ENCODE measurements around the gene TBC1D32. TPM values are rescaled to one million over a fixed set of nuclear protein-coding genes. Genes with fewer than 3 reads are reported as not detected.

TBC1D32 gene
- total RNA-seq, 1 experiment from 2014 or later: 12.0 TPM

- H4K20me1 ChIP-seq (ENCODE audit: insufficient read depth): no peaks in the 10 kb centered on the region
- TF ChIP-seq EZH2 (IDR thresholded peaks at IDR 0.05; ENCODE audit: low read depth) (no peak), CTCF (conservative IDR thresholded peaks at IDR 0.05) (no peak)
- H3K36me3 ChIP-seq (ENCODE audit: low read depth): no peaks in the 10 kb centered on the region
- no peaks in the 10 kb centered on the region for H3K4me1 ChIP-seq (replicated peaks; ENCODE audit: insufficient read depth)
- no peak overlapping the region for H3K4me3 ChIP-seq
- H3K9me2 ChIP-seq (ENCODE audit: insufficient read depth): no peaks in the 10 kb centered on the region
- intact Hi-C loops (cut with micrococcal nuclease; ENCODE audit: unreplicated experiment): no loop called here
- no peak for DNase-seq
- H3K27me3 ChIP-seq (ENCODE audit: insufficient read depth, low read depth): no peaks in the 10 kb centered on the region
- no peak overlapping the region for H3K27ac ChIP-seq
- no peak overlapping the region for H3K4me2 ChIP-seq
- no peak overlapping the region for H2AFZ ChIP-seq
- H3K9me3 ChIP-seq (ENCODE audit: insufficient read depth, low read depth): no peaks in the 10 kb centered on the region
- no peaks in the 10 kb centered on the region for H3K79me2 ChIP-seq (ENCODE audit: low read depth)
- BruUV-seq (replicated peaks): no TSS peak
- ChIA-PET POLR2A (ENCODE audit: unreplicated experiment) (no interaction called here), CTCF (no interaction called here)
- H3F3A ChIP-seq (ENCODE audit: insufficient read depth, low read depth): no peaks in the 10 kb centered on the region
Measured at GRCh38 chr6:121093928-121094327, 240.4 kb downstream of the TBC1D32 start.

GRCh38 chr6:121090492-121090891 lies 243.8 kb downstream of the TBC1D32 start:
- no peaks in the 10 kb centered on the region for H3K9me3 ChIP-seq (ENCODE audit: insufficient read depth, low read depth)
- CTCF ChIA-PET: no interaction called here

GRCh38 chr6:121086876-121087275 lies 247.4 kb downstream of the TBC1D32 start:
- no peaks in the 10 kb centered on the region for H3K4me1 ChIP-seq (replicated peaks; ENCODE audit: insufficient read depth)
- H3K36me3 ChIP-seq (ENCODE audit: low read depth): no peaks in the 10 kb centered on the region
- H3K9me2 ChIP-seq (ENCODE audit: insufficient read depth): no peaks in the 10 kb centered on the region
- CTCF ChIA-PET: no interaction called here
- no peak overlapping the region for H3K4me2 ChIP-seq
- no peak overlapping the region for H2AFZ ChIP-seq
- no peak for TF ChIP-seq EZH2 (IDR thresholded peaks at IDR 0.05; ENCODE audit: low read depth)
- no peak for TF ChIP-seq CTCF (conservative IDR thresholded peaks at IDR 0.05)
- H3K4me3 ChIP-seq: no peak overlapping the region
- no TSS peak for BruUV-seq (replicated peaks)
- H3K79me2 ChIP-seq (ENCODE audit: low read depth): no peaks in the 10 kb centered on the region
- no peaks in the 10 kb centered on the region for H3K9me3 ChIP-seq (ENCODE audit: insufficient read depth, low read depth)
- H3K27ac ChIP-seq: no peak overlapping the region
- POLR2A ChIA-PET (ENCODE audit: unreplicated experiment): no interaction called here
- no peaks in the 10 kb centered on the region for H3F3A ChIP-seq (ENCODE audit: insufficient read depth, low read depth)
- intact Hi-C loops (cut with micrococcal nuclease; ENCODE audit: unreplicated experiment): no loop called here
- no peak for DNase-seq
- no peaks in the 10 kb centered on the region for H3K27me3 ChIP-seq (ENCODE audit: insufficient read depth, low read depth)
- no peaks in the 10 kb centered on the region for H4K20me1 ChIP-seq (ENCODE audit: insufficient read depth)

More at GRCh38 chr6:121090492-121090891, 243.8 kb downstream of the TBC1D32 start:
- Histone ChIP-seq H3K36me3 (ENCODE audit: low read depth) (no peaks in the 10 kb centered on the region), H3K27ac (no peak overlapping the region), H3F3A (ENCODE audit: insufficient read depth, low read depth) (no peaks in the 10 kb centered on the region), H3K4me1 (replicated peaks; ENCODE audit: insufficient read depth) (no peaks in the 10 kb centered on the region), H3K27me3 (ENCODE audit: insufficient read depth, low read depth) (no peaks in the 10 kb centered on the region), H3K4me3 (no peak overlapping the region), H3K4me2 (no peak overlapping the region), H4K20me1 (ENCODE audit: insufficient read depth) (no peaks in the 10 kb centered on the region), H3K9me2 (ENCODE audit: insufficient read depth) (no peaks in the 10 kb centered on the region), H2AFZ (no peak overlapping the region), H3K79me2 (ENCODE audit: low read depth) (no peaks in the 10 kb centered on the region)
- DNase-seq: no peak
- POLR2A ChIA-PET (ENCODE audit: unreplicated experiment): no interaction called here
- no TSS peak for BruUV-seq (replicated peaks)
- intact Hi-C loops (cut with micrococcal nuclease; ENCODE audit: unreplicated experiment): no loop called here
- no peak for TF ChIP-seq EZH2 (IDR thresholded peaks at IDR 0.05; ENCODE audit: low read depth)
- no peak for TF ChIP-seq CTCF (conservative IDR thresholded peaks at IDR 0.05)
